H1 (cell line): Measurements from ENCODE around the gene PAX6. TPM values are rescaled to one million over a fixed set of nuclear protein-coding genes. Genes with fewer than 3 reads are reported as not detected.

Source experiments
- CTCF ChIA-PET: fragments of 300-600 bp; sonication (Branson Sonifier 250); formaldehyde crosslinking; loops from one replicate; lab custom pipeline; 2021; ENCODE audit not compliant: partially characterized antibody; lab: Charles Lee
- POLR2A ChIA-PET: fragments of 300-600 bp; sonication (Branson Sonifier 250); formaldehyde crosslinking; loops from one replicate; lab custom pipeline; 2021; ENCODE audit warnings: inconsistent platforms; ENCODE audit not compliant: partially characterized antibody; lab: Charles Lee
- DNase-seq, 2 experiments: peaks; one replicate each; pipeline versions ENCODE4 v3.0.0 to v3.0.0-alpha.2; 2010 to 2022; ENCODE audit warnings: low spot score in 2 of 2, low read depth in 1 of 2, mixed read lengths in 1 of 2
- FAIRE-seq: peaks from 2 replicates; lab custom pipeline; 2011; peaks lifted over from hg19 to GRCh38; lab: Jason Lieb, UNC
- H2AFZ ChIP-seq: 2 replicates; pipeline ENCODE4 v1.8.1; 2012; ENCODE audit warnings: low read length, inconsistent platforms
- H2AK5ac ChIP-seq: 2 replicates; pipeline ENCODE4 v1.6.1; 2013; ENCODE audit warnings: low read depth, low read length
- H2BK120ac ChIP-seq: replicated peaks from 2 replicates; pipeline ENCODE3; 2013; ENCODE audit warnings: low read depth, low read length, inconsistent platforms
- H2BK12ac ChIP-seq: 2 replicates; pipeline ENCODE4 v1.6.1; 2013; ENCODE audit warnings: low read depth, low read length
- H2BK15ac ChIP-seq: 2 replicates; pipeline ENCODE4 v1.6.1; 2013; ENCODE audit warnings: low read length
- H2BK20ac ChIP-seq: 2 replicates; pipeline ENCODE4 v1.6.1; 2013; ENCODE audit warnings: low read length
- H2BK5ac ChIP-seq: 2 replicates; pipeline ENCODE4 v1.6.1; 2013; ENCODE audit warnings: low read depth, low read length
- H3K14ac ChIP-seq: 2 replicates; pipeline ENCODE4 v1.6.1; 2013; ENCODE audit warnings: inconsistent platforms; ENCODE audit not compliant: insufficient read length
- H3K18ac ChIP-seq: 2 replicates; pipeline ENCODE4 v1.6.1; 2013; ENCODE audit warnings: low read length; ENCODE audit errors: extremely low read depth
- H3K23ac ChIP-seq: 2 replicates; pipeline ENCODE4 v1.6.1; 2013; ENCODE audit warnings: inconsistent platforms; ENCODE audit not compliant: insufficient read length
- H3K23me2 ChIP-seq: 2 replicates; pipeline ENCODE4 v1.6.1; 2013; ENCODE audit warnings: low read depth, low read length
- H3K27ac ChIP-seq: 2 replicates; pipeline ENCODE4 v1.6.1; 2011; ENCODE audit warnings: low read depth, low read length, inconsistent platforms
- H3K27me3 ChIP-seq, 4 experiments: replicated peaks in 1 of 4; 1 replicate in 1 of 4; 2 replicates in 3 of 4; pipeline versions ENCODE4 v1.6.1 to v1.8.1; 2011 to 2013; ENCODE audit warnings: low read length in 3 of 4, mild to moderate bottlenecking in 3 of 4, inconsistent platforms in 2 of 4, mixed read lengths in 2 of 4, moderate library complexity in 1 of 4; ENCODE audit not compliant: control insufficient read depth in 3 of 4, insufficient read depth in 3 of 4; ENCODE audit errors: extremely low read depth in 1 of 4
- H3K36me3 ChIP-seq, 4 experiments: 2 replicates each; pipeline versions ENCODE4 v1.6.1 to v1.8.1; 2011 to 2013; ENCODE audit warnings: mild to moderate bottlenecking in 4 of 4, low read length in 3 of 4, moderate library complexity in 2 of 4, control low read depth in 1 of 4, inconsistent platforms in 1 of 4; ENCODE audit not compliant: insufficient read depth in 4 of 4, control insufficient read depth in 2 of 4
- H3K4ac ChIP-seq: replicated peaks from 2 replicates; pipeline ENCODE3; 2013; ENCODE audit warnings: low read length, low read depth, mixed read lengths, inconsistent platforms; ENCODE audit not compliant: insufficient read length
- H3K4me1 ChIP-seq, 4 experiments: replicated peaks in 1 of 4; 1 replicate in 1 of 4; 2 replicates in 3 of 4; pipeline versions ENCODE4 v1.6.1 to v1.8.1; 2011 to 2013; ENCODE audit warnings: low read length in 3 of 4, inconsistent platforms in 2 of 4, mixed read lengths in 1 of 4; ENCODE audit not compliant: insufficient read depth in 4 of 4, control insufficient read depth in 3 of 4
- H3K4me2 ChIP-seq, 2 experiments: 2 replicates each; pipeline versions ENCODE4 v1.6.1 to v1.8.1; 2011 to 2013; ENCODE audit warnings: low read depth in 2 of 2, low read length in 2 of 2, control low read depth in 1 of 2, inconsistent platforms in 1 of 2, mild to moderate bottlenecking in 1 of 2; ENCODE audit not compliant: insufficient read depth in 1 of 2
- H3K4me3 ChIP-seq, 4 experiments: fragments of 200-600, 300-600 bp in 1 of 4; sonication (generic), shearing (Covaris generic), sonication (Bioruptor Twin) in 1 of 4; 2 replicates each; pipeline versions ENCODE4 v1.5.1 to v1.8.1; 2011 to 2016; ENCODE audit warnings: low read length in 4 of 4, low read depth in 3 of 4, control low read depth in 2 of 4, inconsistent platforms in 2 of 4, mild to moderate bottlenecking in 2 of 4, mixed read lengths in 1 of 4, moderate library complexity in 1 of 4; ENCODE audit not compliant: insufficient read depth in 2 of 4; ENCODE audit errors: extremely low read depth in 1 of 4
- H3K56ac ChIP-seq: replicated peaks from 2 replicates; pipeline ENCODE3; 2013; ENCODE audit warnings: low read depth, mild to moderate bottlenecking, mixed read lengths, low read length, inconsistent platforms; ENCODE audit not compliant: insufficient read length
- H3K79me1 ChIP-seq: 2 replicates; pipeline ENCODE4 v1.6.1; 2013; ENCODE audit warnings: low read depth, low read length, control low read depth
- H3K79me2 ChIP-seq, 2 experiments: 2 replicates each; pipeline versions ENCODE4 v1.6.1 to v1.8.1; 2012 to 2013; ENCODE audit warnings: low read length in 2 of 2, mild to moderate bottlenecking in 2 of 2, inconsistent platforms in 1 of 2; ENCODE audit not compliant: insufficient read depth in 2 of 2, control insufficient read depth in 1 of 2
- H3K9ac ChIP-seq, 4 experiments: replicated peaks in 1 of 4; 1 replicate in 1 of 4; 2 replicates in 3 of 4; pipeline versions ENCODE4 v1.6.1 to v1.8.1; 2011 to 2013; ENCODE audit warnings: low read depth in 3 of 4, low read length in 3 of 4, control low read depth in 2 of 4, mild to moderate bottlenecking in 2 of 4, moderate library complexity in 2 of 4, inconsistent platforms in 1 of 4; ENCODE audit errors: extremely low read depth in 1 of 4
- H3K9me3 ChIP-seq, 2 experiments: 2 replicates each; pipeline versions ENCODE4 v1.6.1 to v1.8.1; 2012 to 2013; ENCODE audit warnings: mild to moderate bottlenecking in 2 of 2, moderate library complexity in 2 of 2, control low read depth in 1 of 2, inconsistent platforms in 1 of 2, low read depth in 1 of 2, low read length in 1 of 2, mixed read lengths in 1 of 2; ENCODE audit not compliant: insufficient read depth in 2 of 2
- H4K20me1 ChIP-seq, 2 experiments: replicated peaks in 1 of 2; 2 replicates each; pipeline versions ENCODE3 to v1.8.1; 2011 to 2013; ENCODE audit warnings: inconsistent platforms in 2 of 2, low read length in 2 of 2, mild to moderate bottlenecking in 1 of 2; ENCODE audit not compliant: insufficient read depth in 2 of 2, control insufficient read depth in 1 of 2
- H4K5ac ChIP-seq: 2 replicates; pipeline ENCODE4 v1.6.1; 2013; ENCODE audit warnings: low read length, low read depth, mixed read lengths, inconsistent platforms; ENCODE audit not compliant: insufficient read length
- H4K8ac ChIP-seq: 2 replicates; pipeline ENCODE4 v1.8.0; 2013; ENCODE audit warnings: mild to moderate bottlenecking, moderate library complexity, low read length, inconsistent platforms; ENCODE audit not compliant: insufficient read depth; ENCODE audit errors: extremely low read depth
- H4K91ac ChIP-seq: replicated peaks from 2 replicates; pipeline ENCODE3; 2013; ENCODE audit warnings: low read length, mixed read lengths, inconsistent platforms; ENCODE audit not compliant: insufficient read length
- ATF3 ChIP-seq: IDR thresholded peaks from 2 replicates; pipeline ENCODE4 v1.6.1; 2011; ENCODE audit warnings: low read depth, mild to moderate bottlenecking, low read length; ENCODE audit not compliant: insufficient read depth
- BCL11A ChIP-seq, 2 experiments: IDR thresholded peaks; one replicate each; pipeline ENCODE4 v1.6.1; 2011; ENCODE audit warnings: low read depth in 2 of 2, low read length in 2 of 2, mild to moderate bottlenecking in 2 of 2
- CREB1 ChIP-seq: IDR thresholded peaks from 2 replicates; pipeline ENCODE4 v1.6.1; 2012; ENCODE audit warnings: inconsistent platforms
- CTBP2 ChIP-seq: IDR thresholded peaks from 2 replicates; pipeline ENCODE4 v1.7.0; 2011; ENCODE audit warnings: borderline replicate concordance, mild to moderate bottlenecking, moderate library complexity, mixed read lengths, low read length; ENCODE audit not compliant: insufficient read depth, insufficient read length
- EP300 ChIP-seq, 2 experiments: IDR thresholded peaks; 1 replicate in 1 of 2; 2 replicates in 1 of 2; pipeline ENCODE4 v1.6.1; 2011 to 2012; ENCODE audit warnings: low read depth in 2 of 2, low read length in 2 of 2, mild to moderate bottlenecking in 2 of 2, borderline replicate concordance in 1 of 2, inconsistent platforms in 1 of 2, moderate library complexity in 1 of 2
- FOSL1 ChIP-seq: IDR thresholded peaks from 2 replicates; pipeline ENCODE4 v1.6.1; 2011; ENCODE audit warnings: mild to moderate bottlenecking, low read depth, low read length, moderate library complexity; ENCODE audit not compliant: insufficient read depth
- KDM1A ChIP-seq: fragments of 200-600, 300-600 bp; sonication (generic); IDR thresholded peaks from 2 replicates; pipeline ENCODE4 v1.7.1; 2016; ENCODE audit warnings: mild to moderate bottlenecking, low read length, borderline replicate concordance
- KDM5A ChIP-seq: fragments of 200-600 bp; IDR thresholded peaks from 2 replicates; pipeline ENCODE4 v1.7.1; 2012; ENCODE audit warnings: mild to moderate bottlenecking, low read length, inconsistent platforms, mixed read lengths
- MAFK ChIP-seq: IDR thresholded peaks from 2 replicates; pipeline ENCODE4 v1.6.1; 2012; ENCODE audit warnings: low read depth, mild to moderate bottlenecking, improper control_type of control experiment, low read length
- POLR2A ChIP-seq, 2 experiments: IDR thresholded peaks; 1 replicate in 1 of 2; 2 replicates in 1 of 2; pipeline ENCODE4 v1.6.1; 2011; ENCODE audit warnings: low read depth in 2 of 2, low read length in 2 of 2, mild to moderate bottlenecking in 2 of 2; ENCODE audit errors: control extremely low read depth in 1 of 2
- RAD21 ChIP-seq, 2 experiments: IDR thresholded peaks in 1 of 2; conservative IDR thresholded peaks in 1 of 2; 2 replicates each; pipeline ENCODE4 v1.6.1; 2011; ENCODE audit warnings: low read depth in 2 of 2, low read length in 2 of 2, improper control_type of control experiment in 1 of 2, inconsistent platforms in 1 of 2, mild to moderate bottlenecking in 1 of 2, moderate library complexity in 1 of 2
- SP4 ChIP-seq: IDR thresholded peaks from 2 replicates; pipeline ENCODE4 v1.6.1; 2012; ENCODE audit warnings: low read length, inconsistent platforms
- SUZ12 ChIP-seq: fragments of 200-600 bp; sonication (generic); IDR thresholded peaks from 2 replicates; pipeline ENCODE4 v1.6.1; 2012; ENCODE audit warnings: mild to moderate bottlenecking, inconsistent platforms, low read length, moderate library complexity, mixed read lengths
- TCF12 ChIP-seq: IDR thresholded peaks from 2 replicates; pipeline ENCODE4 v1.6.1; 2011; ENCODE audit warnings: low read depth, mild to moderate bottlenecking, low read length
- WGBS, 2 experiments: shearing (Covaris generic) in 1 of 2; methylation state at CpG; one replicate each; pipeline versions ENCODE4 v1.1.6 to v1.1.7; 2013 to 2015; ENCODE audit warnings: low lambda C conversion rate in 2 of 2, mixed read lengths in 2 of 2, inconsistent platforms in 1 of 2, low coverage in 1 of 2, missing lambda C conversion rate in 1 of 2; ENCODE audit not compliant: insufficient replicate concordance in 2 of 2, insufficient coverage in 1 of 2, insufficient read length in 1 of 2; ENCODE audit errors: extremely low coverage in 1 of 2, missing lambda C conversion rate in 1 of 2; 5-methylcytosine and 5-hydroxymethylcytosine counted together
- polyA plus RNA-seq, 7 experiments: library from polyadenylated mRNA; depleted of rRNA in 3 of 7; stranded (reverse) in 5 of 7; unstranded in 2 of 7; fragments of >200 nt in 5 of 7; fragments of 200-250 nt in 2 of 7; gene quantifications; 1 replicate in 5 of 7; 2 replicates in 1 of 7; 4 replicates in 1 of 7; pipeline versions ENCODE4 v1.2.1 to v1.2.3, GENCODE V29; 2011 to 2013; ENCODE audit warnings: missing spikeins in 2 of 7, mixed read lengths in 2 of 7
- total RNA-seq: library from RNA; stranded (reverse); fragmentation: NEBNext Ultra II Directional; extraction: Animal tissue kit (Norgen Biotek cat#: 25700); gene quantifications from 2 replicates; pipeline ENCODE4 v1.2.1, GENCODE V29; 2021

The PAX6 gene
- total and polyA plus RNA-seq, 2 of the 8 experiments (the other 6 are each of a cell fraction or from before 2014, with no cell fraction given), result 0.30 to 0.65 TPM

GRCh38 chr11:31764261-31764660 lies 46.9 kb downstream of the PAX6 start:
- Histone ChIP-seq H2BK5ac (no peak overlapping the region), H3K79me2 (no peaks in the 10 kb centered on the region), H3K4me3 (no peak overlapping the region), H4K8ac (no peak overlapping the region), H3K4me1 (peaks cover 0 to 5% (median 0%) of the 10 kb centered on the region in 4 experiments; a peak in 1 of 7 replicates), H3K27me3 (no peaks in the 10 kb centered on the region), H2BK12ac (no peak overlapping the region), H3K56ac (no peak overlapping the region), H2AFZ (no peak overlapping the region), H3K79me1 (no peaks in the 10 kb centered on the region), H2BK20ac (no peak overlapping the region), H2BK120ac (no peak overlapping the region), H2BK15ac (no peak overlapping the region), H4K20me1 (no peaks in the 10 kb centered on the region), H2AK5ac (no peak overlapping the region), H4K91ac (no peak overlapping the region), H3K9me3 (no peaks in the 10 kb centered on the region), H3K4me2 (no peak overlapping the region), H3K4ac (no peak overlapping the region), H4K5ac (no peak overlapping the region), H3K23ac (no peak overlapping the region), H3K23me2 (no peaks in the 10 kb centered on the region), H3K27ac (no peak overlapping the region), H3K18ac (no peak overlapping the region), H3K14ac (no peak overlapping the region), H3K9ac (no peak overlapping the region), H3K36me3 (no peaks in the 10 kb centered on the region)
- FAIRE-seq (no peak), DNase-seq (no peak)
- ChIA-PET POLR2A (no interaction called here), CTCF (interaction anchor here (1.4 to 1.9 kb wide), 3 partner anchors 9 to 123 kb away, joined by 4 to 7 read pairs (median 4); no protein-coding TSS in a partner anchor)
- 90% methylated on average over 5 of the region's 5 CpGs; no CpG with 5 or more reads in 1 of the 2 experiments for WGBS, 2 experiments
- TF ChIP-seq CTBP2, result no peak
- TF ChIP-seq SUZ12, result no peak
- TF ChIP-seq KDM1A, result no peak
- no peak for TF ChIP-seq RAD21 (IDR thresholded peaks at IDR 0.05 in 1 of 2, conservative IDR thresholded peaks at IDR 0.05 in 1 of 2; ENCODE audit: low read depth in 2 of 2, low read length in 2 of 2)
- no peak for TF ChIP-seq ATF3
- no peak for TF ChIP-seq FOSL1
- TF ChIP-seq CREB1, result no peak
- no peak for TF ChIP-seq BCL11A (IDR thresholded peaks at IDR 0.05; ENCODE audit: low read depth in 2 of 2, low read length in 2 of 2)
- no peak for TF ChIP-seq KDM5A
- no peak for TF ChIP-seq SP4
- no peak for TF ChIP-seq EP300 (IDR thresholded peaks at IDR 0.05; ENCODE audit: borderline replicate concordance in 1 of 2, low read depth in 2 of 2, low read length in 2 of 2)
- no peak for TF ChIP-seq MAFK
- TF ChIP-seq TCF12, result no peak
- no peak for TF ChIP-seq POLR2A (IDR thresholded peaks at IDR 0.05; ENCODE audit: control extremely low read depth in 1 of 2, low read depth in 2 of 2, low read length in 2 of 2)
